Jurkat, Clone E6-1 (cell line): Measurements from ENCODE around the gene CHCHD3.

Experiments
- DNase-seq: peaks from one replicate; pipeline ENCODE4 v3.0.0-alpha.2; 2011; ENCODE audit warnings: low read depth, low spot score
- H3K4me3 ChIP-seq: 2 replicates; pipeline ENCODE4 v1.5.1; 2011; ENCODE audit warnings: mild to moderate bottlenecking, low read length, control low read depth, moderate library complexity

CHCHD3 gene

GRCh38 chr7:132742189-132742612 is 339.7 kb downstream of the CHCHD3 start:
- no peak for DNase-seq

DNA sequence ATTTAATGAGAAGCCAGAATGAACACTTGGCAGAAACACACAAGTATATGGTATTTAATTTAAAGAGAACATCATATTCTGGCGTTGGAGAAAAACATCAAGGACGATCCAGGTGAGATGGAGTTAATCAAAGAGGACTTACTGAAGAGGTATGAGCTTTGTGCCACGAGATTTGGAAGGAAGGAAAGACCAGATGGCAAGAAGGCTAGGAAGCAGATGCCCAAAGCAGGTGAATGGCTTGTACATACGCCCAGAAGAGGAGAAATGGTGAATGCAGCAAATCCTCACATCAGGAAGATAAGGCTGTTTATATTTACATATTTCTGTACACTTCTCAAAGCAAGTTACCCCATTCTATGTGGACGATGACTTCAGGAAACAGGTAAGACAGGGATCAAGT is 341.7 kb downstream of the CHCHD3 start:
- no peak overlapping the region for H3K4me3 ChIP-seq
- no peak for DNase-seq

More at GRCh38 chr7:132742189-132742612, 339.7 kb downstream of the CHCHD3 start:
- no peak overlapping the region for H3K4me3 ChIP-seq

DNA sequence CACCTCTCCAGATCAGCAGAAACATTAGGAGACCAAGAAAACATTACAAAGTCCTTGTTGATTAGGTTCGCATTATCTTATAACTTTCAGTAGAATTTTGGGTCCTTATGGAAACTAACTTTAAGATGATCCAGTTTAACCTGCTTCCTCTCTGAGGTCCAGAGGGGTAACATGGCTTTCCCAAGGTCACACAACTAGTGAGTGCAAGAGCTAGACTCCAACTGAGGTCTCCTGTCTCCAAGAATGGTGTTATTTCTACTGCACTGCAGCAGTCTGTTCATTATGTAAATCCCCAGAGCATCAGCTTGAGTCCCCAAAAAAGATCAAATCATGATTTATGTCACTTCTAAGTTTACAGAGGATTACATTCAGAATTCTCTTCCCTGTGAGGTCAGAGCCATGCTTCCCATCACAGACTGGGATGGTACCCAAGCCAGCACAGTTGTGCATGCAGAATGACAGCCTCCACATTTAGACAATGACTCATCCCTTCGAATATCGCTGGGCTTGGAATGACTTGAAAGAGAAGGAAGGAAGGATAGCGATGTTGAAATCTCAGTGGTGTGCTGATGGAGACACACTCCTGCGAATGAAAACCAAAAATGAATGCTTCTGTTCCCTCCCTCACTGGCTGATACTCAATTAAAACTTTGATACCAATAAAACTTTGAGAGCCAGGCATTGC is 342.5 kb downstream of the CHCHD3 start:
- H3K4me3 ChIP-seq: no peak overlapping the region
- DNase-seq: no peak

GRCh38 chr7:132738254-132738653 is 343.6 kb downstream of the CHCHD3 start:
- no peak overlapping the region for H3K4me3 ChIP-seq
- no peak for DNase-seq

- DNase-seq: no peak
- no peak overlapping the region for H3K4me3 ChIP-seq
These were observed 346.4 kb downstream of the CHCHD3 start for GRCh38 chr7:132735476-132735875.
